NCI-H1694 treated with DMSO at 0.1 percent for 48 hours (cell line): ENCODE data around the gene EDIL3.

Source experiments
- DNase-seq: peaks from one replicate; lab custom pipeline; 2025; lab: John Stamatoyannopoulos, UW

EDIL3 gene, protein sequence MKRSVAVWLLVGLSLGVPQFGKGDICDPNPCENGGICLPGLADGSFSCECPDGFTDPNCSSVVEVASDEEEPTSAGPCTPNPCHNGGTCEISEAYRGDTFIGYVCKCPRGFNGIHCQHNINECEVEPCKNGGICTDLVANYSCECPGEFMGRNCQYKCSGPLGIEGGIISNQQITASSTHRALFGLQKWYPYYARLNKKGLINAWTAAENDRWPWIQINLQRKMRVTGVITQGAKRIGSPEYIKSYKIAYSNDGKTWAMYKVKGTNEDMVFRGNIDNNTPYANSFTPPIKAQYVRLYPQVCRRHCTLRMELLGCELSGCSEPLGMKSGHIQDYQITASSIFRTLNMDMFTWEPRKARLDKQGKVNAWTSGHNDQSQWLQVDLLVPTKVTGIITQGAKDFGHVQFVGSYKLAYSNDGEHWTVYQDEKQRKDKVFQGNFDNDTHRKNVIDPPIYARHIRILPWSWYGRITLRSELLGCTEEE

DNA sequence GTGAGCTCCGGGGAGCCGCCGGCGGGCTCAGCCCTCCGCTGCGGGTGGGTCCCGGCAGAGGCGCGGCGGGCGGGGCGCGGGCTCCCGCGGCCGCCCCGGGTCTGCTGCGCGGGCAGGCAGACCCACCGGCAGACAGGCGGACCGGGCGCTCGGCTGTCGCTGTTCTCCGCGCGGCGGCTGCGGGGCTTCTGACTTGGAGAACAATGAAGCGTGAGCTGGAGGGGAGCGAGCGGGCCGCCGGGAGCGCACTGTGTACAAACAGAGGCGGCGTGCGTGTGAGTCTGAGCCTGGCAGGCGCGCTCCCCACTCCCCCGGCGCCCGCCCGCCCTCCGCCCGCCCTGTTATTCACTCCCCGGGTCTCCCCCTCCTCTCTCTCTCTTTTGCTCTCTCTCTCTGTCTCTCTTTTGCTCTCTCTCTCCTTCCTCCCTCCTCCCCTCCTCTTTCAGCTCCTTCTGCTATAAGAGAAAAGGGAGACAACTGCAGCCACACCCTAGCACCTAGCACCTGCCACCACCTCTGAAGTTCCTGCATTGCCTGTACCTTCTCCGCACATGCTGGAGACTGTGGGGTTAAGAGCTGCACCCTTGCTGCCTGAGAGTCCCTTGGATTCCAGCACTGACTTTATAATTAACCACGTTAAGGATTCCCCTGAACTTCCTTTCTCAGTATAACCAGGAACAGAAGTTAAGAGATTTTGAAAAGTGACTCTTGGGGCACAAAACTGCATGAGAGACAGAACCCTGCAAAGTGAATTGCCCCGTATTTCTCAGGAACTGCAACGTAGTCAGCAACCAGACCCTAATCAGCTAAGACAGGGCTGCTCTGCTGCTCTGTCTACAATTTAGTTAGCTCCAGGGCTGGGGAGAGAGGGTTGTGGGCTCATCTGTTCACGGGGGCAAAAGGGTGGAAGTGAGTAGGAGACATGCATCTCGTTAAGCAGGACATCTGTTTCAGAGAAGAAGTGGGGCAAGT is at the start of gene EDIL3:
TSS of gene EDIL3 (minus strand) at position 277 of the 972 bp plus-strand sequence. CDS start 506 bp downstream, outside the sequence.
- peak; percentile 28 for DNase-seq

DNA sequence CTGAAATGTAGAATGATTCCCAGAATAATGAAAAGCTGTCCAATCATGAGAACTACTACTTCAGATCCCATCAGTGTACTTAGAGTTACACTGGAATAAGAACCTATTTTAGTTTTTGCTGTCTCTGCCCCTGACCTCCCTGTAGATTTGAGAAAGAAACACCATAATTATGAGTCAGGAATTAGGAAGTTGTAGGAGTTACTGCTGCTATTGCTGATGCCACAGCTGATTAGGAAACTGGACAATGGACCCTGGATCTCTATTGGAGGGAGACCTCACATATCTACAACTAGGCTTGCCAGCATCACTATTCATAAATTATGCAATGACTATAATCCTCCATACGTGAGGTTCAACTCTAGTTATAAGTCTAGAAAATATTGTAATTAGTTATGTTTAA is 48.8 kb upstream of the EDIL3 start:
- DNase-seq: no peak

DNA sequence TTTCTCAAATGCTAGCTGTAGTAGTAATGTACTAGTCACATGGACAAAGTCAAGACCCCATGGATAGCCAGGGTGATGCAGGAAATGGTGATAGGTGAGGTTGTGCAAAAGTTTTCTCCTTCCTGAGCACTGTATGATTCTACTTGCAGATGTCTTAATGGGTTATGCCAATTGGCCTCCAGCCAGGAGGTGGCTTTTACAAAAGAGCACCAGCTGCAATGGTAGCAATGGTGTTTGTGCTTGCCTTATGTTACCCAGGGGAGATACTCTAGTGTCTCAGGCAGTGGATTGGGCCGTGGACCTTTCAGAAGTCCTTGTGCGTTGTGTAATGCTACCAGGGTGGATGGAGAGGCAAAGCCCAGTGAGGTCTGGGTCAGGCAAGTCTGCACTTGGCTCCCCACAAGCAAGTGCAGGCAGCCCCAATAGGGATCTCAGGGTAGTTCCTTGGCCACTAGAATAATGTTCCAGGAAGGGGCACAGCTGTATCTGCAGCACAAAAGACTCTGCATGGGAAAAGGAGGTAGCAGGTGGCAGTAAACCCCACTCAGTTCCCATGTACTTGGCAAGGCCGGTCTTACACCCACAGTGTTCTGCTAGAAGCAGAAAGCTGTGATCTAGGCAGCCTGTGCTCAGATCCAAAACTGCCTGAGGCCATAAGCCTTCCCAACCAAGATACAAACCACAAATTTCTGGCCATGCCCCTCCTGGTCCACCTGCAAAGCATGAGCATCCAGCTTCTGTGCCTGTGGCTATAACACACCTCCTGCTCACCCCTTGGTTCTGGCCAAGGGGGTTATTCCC is 46.4 kb upstream of the EDIL3 start:
- peak; percentile 3 for DNase-seq

DNA sequence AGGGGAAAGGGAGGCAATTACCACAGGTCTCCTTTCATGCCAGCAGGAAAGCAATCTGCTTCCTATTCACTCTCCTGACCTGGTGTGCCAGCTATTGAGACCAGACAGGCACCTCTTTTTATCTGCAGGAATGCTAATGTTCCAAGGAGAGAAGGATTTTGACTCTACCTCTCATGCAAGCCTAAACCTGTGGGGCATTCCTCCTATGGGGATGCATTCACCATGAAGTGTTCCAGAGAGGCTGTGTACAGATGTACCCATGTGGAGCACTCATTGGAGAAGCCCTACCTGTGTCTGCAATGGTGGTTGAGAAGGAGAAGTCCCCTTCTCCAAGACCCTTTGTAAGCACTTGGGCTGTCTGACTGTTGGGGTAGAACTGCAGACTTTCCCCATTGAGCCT is 45.4 kb upstream of the EDIL3 start:
- DNase-seq: no peak

DNA sequence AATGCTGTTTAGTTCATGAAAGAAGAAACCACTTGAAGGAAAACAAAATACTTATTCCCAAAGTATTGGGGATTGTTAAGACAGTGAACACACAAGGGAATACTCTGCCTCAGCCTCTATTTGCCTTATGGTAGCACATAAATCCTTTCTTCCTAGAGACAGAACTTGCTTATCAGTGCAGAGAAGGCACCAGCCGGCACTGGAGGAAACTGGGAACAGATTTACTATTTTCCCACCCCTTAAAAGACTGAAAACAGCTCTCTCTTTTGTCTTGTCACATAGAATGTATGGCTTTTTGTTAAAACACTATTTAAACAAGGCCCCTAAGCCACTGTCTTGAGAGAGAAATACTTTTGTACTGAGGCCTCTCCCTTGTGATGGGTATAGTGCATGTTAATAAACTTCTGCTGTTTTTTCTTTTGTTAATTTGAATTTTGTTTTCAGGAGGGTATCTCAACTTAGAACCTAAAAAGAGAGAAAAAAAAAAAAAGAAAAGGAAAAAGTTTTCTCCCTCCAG is 40.7 kb upstream of the EDIL3 start:
- no peak for DNase-seq

DNA sequence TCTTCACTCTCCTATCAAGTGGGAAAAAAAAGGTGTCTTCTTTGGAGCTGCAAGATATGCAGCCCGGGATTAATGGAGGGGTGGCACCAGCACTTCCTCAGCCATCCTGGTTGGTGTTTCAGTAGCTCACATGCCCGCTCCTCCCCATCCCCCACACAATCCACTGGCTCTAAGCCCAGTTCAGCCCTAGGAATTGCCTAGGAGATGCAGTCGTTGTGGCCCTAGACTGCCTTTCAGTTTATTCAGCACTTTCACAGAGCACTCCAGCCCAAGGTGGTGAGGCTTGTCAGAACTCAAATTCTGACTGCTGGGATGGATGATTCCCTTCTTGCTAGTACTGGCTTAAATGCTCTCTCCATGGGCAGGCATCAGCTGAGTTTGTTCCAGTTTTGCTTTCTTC is 35.1 kb upstream of the EDIL3 start:
- DNase-seq: no peak

DNA sequence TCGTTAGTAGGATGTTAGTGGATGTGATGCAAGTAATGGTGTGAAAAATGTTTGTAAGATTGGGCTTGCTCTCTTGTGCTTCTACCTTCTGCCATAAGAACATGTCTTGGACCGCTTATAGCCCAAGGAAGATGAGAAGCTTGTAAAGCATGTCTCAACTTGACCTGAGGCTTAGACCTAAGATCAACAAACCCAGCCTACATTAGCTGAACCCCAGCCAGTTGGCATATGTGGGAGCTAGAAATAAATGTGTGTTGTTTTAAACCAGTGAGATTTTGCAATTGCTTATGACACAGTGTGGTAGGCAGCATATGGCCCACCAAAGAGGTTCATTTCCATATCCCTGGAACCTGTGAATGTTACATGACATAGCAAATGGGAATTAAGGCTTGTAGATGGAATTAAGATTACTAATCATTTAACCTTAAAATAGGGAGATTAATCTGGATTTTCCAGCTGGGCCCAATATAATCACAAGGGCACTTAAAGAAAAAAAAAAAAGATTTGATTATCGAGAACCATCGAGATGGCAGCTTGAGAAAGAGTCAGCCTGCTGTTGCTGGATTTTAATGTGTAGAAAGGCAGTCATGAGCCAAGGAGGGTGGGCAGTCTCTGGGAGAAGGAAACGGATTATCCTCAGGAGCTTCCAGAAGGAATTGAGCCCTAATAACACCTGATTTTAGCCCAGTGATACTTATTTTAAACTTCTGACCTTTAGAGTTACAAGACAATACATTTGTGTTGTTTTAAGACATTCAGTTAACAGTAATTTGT is 27.3 kb upstream of the EDIL3 start:
- DNase-seq: peak; percentile 33

DNA sequence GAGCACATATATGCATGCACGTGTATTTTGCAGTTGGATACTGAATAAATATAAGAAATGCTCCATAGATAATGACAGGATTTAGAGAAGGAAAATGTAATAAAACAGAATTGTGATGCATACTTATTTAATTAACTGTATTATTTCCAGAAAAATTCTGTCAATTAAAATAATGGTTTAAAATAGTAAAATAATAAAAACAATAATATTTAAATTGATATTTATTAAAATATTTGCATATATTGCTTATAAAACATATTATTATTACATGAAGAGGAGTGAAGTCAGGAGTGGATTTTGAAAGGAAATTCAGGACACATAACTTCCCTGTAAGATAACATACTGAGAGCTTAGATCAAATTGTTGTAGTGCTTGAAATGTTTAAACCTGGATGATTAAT is 21.4 kb upstream of the EDIL3 start:
- DNase-seq: no peak

DNA sequence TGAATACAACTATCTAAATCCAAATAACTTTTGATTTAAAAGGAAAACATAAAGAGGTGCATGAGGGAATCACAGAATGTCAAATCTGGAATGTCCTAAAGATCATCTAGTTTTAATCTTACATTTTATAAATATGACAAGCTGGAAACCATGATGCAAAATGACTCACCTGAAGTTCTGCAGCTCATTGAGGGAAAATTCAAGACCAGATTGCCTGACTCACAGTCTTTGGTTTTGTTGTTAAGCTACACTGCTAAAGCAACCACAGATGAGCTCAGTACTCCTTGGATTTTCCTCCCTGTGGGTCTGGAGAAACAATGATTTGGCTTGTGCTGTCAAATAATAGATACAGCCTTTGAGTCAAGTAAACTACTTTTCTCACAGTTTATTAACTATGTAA is 19.1 kb upstream of the EDIL3 start:
- DNase-seq: no peak

DNA sequence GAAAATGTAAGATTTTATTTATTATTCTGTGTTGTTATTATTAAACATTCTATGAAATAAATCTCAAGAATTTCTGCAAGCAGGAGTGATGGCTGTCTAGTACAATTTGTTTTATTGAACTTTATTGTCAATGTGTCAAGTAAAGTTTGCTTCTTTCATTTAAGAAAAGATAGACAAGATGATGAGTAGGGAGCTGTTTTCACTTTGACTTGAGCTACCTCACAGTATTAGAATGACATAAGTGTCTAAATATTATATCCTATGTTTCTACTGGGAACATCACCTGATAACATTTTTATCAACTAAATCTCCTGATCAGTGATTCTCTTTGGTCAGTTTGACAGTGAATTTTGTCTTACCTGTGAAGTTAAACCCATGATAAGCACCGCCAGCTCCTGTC is 12.7 kb upstream of the EDIL3 start:
- no peak for DNase-seq

DNA sequence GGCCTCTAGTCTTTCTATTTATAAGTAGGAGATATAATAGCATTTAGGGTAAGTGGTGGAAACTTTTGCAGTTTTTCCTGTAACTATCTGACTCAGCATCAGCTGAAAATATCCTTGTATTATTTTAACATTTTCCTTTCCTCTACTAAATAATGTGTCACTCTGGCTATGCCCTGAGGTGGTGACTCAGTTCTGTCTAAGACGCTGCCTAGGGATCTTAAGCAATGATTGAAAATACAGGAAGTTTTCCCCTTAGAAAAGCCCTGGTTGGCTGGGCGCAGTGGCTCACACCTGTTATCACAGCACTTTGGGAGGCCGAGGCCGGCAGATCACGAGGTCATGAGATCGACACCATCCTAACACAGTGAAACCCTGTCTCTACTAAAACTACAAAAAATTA is 9.3 kb upstream of the EDIL3 start:
- no peak for DNase-seq

DNA sequence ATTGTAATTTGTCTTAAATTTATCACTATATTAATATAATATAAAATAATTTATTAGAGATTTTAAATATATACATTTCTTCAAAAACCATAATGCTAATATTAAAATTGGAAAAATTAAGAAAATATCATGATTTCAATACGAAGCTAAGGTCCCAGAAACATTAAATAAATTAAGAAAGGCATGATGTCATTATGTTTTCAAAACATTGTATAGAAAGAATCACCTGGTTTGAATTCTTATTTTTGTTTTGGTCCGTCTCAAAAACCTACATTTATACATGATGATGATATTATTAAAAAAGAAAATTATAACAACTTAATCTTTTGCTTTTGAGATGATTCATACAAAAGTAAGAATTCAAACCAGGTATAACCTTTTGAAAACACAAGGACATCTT is 8.2 kb upstream of the EDIL3 start:
- no peak for DNase-seq

DNA sequence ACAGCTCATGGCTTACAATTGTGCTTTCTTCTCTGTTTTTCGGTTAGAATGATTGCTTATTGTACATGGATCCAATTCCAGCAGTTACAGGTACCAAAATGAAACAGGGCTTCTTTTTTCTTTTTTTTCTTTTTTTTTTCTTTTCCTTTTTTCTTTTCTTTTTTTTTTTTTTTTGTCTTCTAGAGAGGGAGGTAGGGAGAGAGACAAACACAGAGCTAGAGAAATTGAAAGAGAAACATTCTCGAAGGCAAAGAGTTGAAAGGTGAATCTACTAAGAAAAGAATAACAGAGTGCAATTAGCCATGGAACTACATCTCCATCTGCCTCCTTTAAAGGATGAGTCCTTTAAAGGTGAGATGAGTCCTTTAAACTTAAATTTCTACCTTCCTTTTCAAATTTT is 1.0 kb upstream of the EDIL3 start:
- DNase-seq: no peak

DNA sequence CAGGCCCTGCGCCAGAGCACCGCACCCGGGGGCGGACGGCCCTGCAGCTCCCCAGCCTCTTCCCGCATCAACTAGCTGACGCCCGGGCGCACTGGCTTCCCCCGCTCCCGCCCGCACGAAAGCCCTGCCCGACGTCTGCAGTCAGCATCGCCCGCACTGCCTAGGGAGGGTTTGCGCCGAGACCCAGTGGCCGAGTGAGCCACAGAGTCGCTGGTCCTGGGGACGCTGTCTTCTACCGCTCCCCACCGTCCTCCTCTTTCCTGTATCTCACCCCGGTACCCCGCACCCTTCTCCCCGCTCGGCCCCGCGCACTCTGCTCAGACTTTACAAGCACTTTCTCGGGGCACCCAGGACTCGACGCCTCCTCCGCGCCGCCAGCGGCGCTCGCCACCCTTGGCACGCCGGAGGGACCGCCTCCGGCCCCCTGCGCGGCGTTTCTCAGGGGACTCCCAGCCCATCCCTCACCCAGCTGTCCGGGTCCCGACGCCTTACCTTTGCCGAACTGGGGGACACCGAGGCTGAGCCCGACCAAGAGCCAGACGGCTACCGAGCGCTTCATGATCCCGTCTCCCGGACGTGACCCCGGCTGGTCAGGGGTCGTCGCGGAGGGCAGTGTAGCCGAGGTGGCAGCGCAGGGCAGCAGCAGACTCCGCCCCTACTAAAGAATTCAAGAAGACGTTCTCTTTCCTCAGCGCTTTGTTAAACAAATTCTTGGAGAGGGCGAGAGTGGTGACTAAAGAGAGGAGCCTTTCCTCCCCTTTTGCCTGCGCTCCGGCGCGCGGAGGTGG is 670 bp downstream of the EDIL3 start:
- DNase-seq: peak; percentile 28

DNA sequence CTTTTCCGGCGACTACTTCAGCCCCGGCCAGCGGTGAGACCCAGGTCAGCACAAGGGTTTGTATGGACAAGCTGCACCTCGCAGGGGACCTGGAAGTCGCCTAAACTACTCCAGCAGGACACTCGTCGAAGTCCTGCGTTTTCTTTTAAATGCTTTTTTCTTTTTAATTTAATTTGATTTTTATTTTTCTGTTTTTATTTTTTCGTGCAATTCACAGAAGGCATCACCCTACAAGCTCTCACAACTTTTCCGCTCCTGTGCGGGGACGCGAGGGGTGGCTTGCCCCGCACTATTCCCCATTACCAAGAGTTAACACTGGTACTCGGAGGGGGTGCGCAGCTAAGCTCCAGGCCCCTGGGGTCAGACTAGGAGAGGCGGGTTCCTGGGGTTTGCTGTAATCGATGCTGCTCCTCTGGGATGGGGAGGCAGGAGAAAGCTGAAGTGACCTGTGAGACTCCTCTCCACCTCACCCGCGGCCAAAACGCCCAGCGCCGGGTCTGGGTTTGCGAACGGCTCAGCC is 1.3 kb downstream of the EDIL3 start:
- no peak for DNase-seq

DNA sequence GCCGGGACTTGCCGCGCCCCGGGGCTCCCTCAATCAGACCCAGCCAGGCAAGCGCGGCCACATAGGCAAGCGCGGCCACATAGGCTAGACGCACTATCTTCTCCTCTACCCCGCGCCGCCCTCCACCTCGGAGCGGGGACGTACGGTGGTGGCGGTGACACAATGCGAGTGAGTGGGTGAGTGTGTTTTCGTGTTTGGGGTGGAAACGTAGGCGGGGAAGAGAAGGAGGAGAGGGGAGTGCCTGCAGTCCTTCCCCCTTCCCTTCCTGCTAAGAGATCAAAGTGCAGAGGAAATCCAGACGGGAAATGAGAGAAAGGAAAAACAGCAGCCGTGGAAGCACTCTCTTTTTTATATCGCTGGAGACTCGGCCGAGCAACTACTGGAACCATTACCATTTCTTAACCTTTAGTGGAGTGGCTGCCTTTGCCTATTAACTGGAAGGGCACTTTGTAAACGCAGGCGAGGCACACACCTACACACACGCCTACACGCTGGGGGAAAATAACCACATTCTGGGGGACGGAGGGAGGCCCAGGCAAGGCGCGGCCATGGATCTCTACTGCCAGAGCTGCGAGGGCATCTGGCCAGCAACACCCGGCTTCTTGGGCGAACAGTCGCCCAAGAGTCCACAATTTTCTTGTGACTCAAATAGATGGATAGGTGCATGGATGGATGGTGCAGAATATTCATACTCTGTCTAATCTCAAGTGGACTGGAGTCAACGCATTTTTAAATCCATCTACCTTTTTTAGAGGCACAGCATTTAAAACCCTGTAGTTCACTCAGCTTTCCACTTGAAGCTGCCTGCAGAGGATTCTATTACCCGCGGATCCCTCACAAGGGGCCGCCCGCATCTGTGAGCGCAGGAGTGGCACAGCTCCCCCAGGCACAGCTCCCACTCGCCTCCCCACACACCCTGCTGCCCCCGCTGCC is 2.1 kb downstream of the EDIL3 start:
- DNase-seq: peak; percentile 72

DNA sequence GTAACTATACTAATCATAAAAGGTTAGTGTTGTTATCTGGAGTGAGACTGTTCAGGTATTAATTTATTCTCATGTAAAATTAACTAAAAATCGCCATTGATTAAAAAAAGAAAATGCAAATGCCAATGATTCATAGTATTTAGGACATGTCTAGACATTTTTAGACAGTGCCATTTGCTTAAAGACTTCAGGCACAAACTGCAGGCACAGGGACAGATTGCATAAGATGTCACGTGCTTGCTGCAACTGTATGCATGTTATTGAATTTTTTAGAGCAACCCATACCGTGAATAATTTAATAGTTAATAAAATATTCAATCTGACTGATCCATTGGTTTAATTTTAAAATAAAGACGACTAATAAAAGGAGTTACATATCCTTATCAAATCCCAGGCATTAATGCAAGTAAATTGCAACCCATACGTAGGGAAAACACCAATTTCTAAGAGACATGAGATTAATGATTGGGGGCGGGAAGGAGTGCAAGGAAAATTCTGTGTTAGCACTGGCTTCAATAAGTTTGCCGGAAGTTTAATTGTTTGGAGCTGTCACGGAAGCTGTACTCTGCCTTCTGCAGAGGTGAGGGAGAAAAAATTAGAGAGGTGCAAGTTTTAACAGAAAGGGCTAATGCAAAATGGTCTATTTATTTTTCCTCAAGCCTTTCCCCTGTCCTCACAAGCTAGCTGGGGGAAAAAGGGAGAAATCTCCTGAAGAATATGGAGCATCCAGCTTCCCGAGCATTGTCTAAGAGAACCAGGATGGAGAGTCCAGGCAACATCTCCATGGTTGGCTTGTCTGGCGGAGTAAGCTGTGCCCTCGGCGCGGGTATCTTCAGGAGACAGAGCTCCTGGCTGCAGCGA is 2.9 kb downstream of the EDIL3 start:
- peak; percentile 68 for DNase-seq

DNA sequence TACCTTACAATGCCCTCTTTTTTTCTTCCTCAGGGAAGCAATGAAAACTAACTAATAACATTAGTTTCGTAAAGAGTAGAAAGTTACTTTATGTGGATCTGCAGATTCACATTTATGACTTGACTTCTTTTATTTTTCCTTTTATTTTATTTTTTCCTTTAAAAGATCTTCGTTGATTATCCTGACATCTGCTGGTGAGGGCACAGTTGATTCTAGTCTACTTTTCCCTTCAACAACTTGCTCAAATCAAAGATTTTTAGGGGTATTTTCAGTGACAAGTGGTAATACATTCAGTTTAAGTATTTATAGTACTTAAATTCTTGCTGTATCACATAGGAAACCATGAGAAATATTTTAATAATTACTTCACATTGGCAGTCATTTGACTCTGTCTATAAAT is 4.9 kb downstream of the EDIL3 start:
- no peak for DNase-seq
